Activated T-cell treated with anti-CD3 and anti-CD28 coated beads for 4 hours (primary cell): Measurements from ENCODE around the gene CLDN6.
A peak's percentile ranks its signal among the peaks of the same experiment; 100 is the strongest.

Experiments used
- DNase-seq: peaks from one replicate; pipeline ENCODE4 v3.0.0-alpha.2; 2020

The CLDN6 gene

GRCh38 chr16:3012246-3012645, 5.7 kb downstream of the CLDN6 start:
- no peak for DNase-seq

- no peak for DNase-seq
Measured at GRCh38 chr16:3010510-3010909, 7.5 kb downstream of the CLDN6 start.

DNA sequence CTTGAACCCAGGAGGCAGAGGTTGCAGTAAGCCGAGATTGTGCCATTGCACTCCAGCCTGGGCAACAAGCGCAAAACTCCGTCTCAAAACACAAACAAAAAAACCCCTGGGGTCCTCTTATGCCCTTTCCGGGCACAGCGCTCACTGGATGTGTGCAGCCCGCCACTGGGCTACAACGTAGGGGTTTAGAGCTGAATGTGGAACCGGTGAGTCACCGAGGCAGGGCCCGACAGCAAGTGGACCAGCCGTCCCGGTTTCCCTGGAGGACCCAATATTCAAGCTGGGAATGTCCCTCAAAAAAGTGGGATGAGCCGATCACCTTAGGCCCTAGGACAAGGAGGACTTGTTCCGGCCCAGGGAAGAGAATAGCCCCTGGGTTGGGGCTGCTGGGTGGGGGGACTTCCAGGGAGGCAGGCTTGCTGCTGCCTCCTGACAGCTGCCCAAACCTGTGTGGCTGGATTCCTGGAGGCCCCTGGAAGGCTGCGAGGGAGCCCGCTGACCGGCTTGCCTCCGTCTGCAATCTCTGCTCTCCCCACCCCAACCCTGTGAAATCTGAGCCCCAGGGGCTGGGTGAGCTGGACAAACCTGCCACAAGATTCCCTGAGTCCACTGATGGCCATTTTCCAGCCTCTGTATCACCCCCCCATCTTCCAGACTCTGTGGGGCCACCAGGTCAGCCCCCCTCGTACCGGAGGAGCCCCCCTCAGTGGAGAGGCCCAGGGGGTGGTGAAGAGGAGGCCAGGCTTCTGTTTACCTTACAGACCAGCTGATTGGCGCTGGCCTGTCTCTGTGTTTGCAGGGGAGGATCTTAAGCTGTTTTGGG, 8.2 kb downstream of the CLDN6 start:
- no peak for DNase-seq

GRCh38 chr16:3008690-3009037, 9.3 kb downstream of the CLDN6 start:
- DNase-seq: no peak

- no peak for DNase-seq
Measured at GRCh38 chr16:3007957-3008689, 9.9 kb downstream of the CLDN6 start.

- no peak for DNase-seq
Measured at GRCh38 chr16:3007059-3007956, 10.7 kb downstream of the CLDN6 start.

DNA sequence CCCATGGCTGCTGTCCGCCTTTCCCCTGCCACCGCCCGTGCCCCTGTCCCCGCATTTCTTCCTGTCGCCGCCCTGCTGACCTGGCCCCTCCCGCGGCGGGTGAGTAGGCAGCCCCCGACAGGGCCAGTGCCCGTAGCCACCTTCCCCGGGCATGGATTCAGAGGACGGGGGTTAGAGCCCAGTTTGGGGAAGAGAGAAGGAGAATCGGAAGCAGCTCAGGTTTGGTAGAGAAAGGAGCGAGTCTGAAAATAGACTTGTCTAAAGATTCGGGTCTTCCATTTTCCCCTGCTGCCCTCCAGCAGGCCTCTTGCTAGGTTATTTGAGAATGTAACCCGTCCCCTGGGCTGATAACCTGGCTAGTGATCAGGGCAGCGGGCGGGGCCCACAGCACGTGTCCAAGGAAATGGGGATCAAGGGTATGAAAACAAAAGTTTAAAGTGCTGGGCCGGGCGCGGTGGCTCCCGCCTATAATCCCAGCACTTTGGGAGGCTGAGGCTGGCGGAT, 13.2 kb downstream of the CLDN6 start:
- DNase-seq: no peak

GRCh38 chr16:3004319-3004718, 13.7 kb downstream of the CLDN6 start:
- DNase-seq: no peak

- peak; percentile 88 for DNase-seq
Measured at GRCh38 chr16:3003582-3004270, 14.3 kb downstream of the CLDN6 start.

DNA sequence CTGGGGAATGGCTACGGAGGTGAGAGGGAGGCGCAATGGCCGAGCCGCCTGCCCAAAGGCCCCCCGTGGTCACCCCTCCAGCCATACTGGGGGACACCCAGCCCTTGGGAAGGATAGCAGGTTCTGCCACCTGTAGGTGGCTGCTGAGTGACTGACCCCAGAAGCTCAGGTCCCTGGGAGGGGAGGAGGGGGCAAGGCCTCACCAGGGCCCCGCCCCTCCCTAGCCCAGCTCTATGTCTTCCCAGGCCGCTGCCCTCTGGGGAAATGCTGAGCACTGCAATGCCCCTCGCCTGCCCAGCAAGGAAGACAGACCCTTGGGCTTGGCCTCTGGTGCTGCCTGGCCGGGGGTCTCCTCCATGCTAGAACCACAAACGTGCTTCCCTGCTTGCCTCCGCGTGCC, 16.7 kb downstream of the CLDN6 start:
- DNase-seq: no peak

DNA sequence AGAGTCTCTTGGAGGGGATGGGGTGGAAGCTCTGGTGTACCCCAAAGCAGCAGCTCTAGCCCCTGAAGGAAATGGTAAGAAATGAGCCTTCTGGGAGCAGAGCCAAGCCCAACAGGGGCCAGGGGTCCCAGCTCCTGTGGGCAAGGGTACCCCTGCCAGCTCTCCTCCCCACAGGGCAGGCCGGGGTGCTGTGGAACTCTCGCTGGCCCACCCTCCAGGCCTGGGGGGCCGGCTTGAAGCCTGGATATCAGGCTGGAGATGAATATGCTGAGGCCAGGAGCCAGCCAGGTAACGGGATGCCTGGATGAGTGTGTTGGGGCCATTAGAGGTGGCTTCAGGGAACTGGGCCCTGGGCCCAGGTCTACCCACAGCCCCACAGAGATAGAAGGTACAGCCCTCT, 17.4 kb downstream of the CLDN6 start:
- DNase-seq: no peak

DNA sequence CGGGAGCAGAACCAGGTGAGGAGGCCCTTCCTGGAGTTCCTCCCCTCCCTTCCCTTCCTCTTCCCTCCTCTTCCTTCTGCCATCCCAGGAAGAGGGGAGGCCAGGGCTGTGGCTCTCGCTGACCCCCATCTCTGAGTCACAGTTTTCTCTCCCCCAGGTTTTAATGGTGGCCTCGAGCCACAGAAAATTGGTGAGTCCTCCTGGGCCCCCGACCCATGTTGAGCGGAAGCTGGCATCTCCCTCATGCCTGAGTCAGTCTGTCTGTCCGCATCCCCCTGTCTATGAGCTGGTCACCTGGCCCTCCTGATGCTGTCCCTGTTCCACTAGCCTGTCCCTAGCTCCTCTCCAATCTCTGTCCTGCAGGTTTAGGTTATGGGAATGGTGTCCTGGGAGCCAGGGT, 18.1 kb downstream of the CLDN6 start:
- no peak for DNase-seq

DNA sequence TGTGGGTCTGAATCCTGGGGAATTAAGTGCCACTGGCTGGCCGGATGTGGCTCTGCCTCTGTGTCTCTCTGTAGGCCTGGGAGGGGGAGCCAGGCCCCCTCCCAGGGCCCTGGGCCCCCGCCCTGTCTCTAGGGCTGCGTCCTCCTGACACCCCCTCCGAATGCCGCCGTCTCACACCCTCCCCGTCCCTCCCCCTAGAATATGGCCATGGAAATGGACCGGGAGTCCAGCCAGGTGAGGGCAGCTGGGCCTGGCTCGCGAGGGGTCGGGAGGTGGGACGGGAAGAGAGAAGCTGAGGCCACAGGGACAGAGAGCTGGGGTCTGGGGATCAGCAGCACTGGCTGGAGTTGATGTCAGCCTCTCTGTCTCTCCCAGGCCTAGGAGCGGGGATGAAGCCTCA, 21.7 kb downstream of the CLDN6 start:
- DNase-seq: no peak

GRCh38 chr16:2992383-2993081, 25.5 kb downstream of the CLDN6 start:
- DNase-seq: no peak

- DNase-seq: no peak
Measured at GRCh38 chr16:2991566-2992261, 26.3 kb downstream of the CLDN6 start.

GRCh38 chr16:2990891-2991290, 27.1 kb downstream of the CLDN6 start:
- no peak for DNase-seq

DNA sequence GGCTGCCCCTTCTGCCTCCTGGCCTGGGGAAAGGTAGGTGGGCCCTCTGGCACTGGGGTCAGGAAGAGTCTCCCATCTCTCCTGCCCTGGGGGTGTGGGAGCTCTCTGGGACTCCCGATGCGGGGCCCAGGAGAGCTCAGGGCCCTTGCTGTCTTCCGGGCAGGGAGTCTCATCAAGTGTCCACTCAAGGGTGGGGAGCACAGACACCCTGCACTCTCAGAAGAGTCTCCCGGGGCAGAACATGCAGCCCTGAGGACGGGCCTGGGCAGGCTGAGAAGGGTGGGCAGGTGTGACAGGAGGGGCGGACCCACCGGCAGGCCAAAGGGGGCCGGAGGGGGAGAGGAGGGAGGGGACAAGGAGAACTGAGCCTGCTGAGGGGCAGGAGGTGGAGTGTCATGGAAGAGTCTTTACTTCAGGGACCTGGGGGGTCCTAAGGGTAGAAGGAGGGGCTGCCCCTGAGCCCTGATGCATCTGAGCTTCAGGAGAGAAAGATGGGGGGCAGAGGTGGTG, 29.3 kb downstream of the CLDN6 start:
- no peak for DNase-seq

GRCh38 chr16:2987833-2988232, 30.1 kb downstream of the CLDN6 start:
- no peak for DNase-seq

DNA sequence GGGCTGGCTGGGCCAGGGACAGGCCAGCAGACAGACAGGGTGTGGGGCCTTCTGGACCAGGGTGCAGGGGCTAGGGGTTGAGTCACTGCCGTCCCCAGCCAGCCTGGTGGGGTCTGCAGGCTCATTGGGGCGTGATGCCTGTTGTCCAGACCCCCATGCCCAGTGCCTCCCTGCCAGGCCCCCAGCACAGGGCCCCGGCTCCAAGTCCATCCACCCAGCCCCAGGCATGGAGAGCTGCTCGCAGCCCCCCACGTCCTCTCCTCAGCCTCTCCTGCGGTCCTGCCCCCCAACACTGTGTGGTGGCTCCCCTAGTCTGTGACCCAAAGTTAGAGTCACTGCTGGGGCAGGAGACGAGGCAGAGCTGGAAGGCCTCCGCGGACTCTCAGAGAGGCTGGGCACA, 30.7 kb downstream of the CLDN6 start:
- no peak for DNase-seq

- DNase-seq: no peak
Measured at GRCh38 chr16:2986623-2987188, 31.3 kb downstream of the CLDN6 start.

- no peak for DNase-seq
Measured at GRCh38 chr16:2985893-2986355, 32.1 kb downstream of the CLDN6 start.
